Gastroesophageal sphincter (tissue), 4 donors: ENCODE measurements around the gene NGF. TPM values are rescaled to one million over a fixed set of nuclear protein-coding genes. Genes with fewer than 3 reads are reported as not detected.

ENCODE experiments used
- ATAC-seq: fragments of 150-250 bp; one replicate; pipeline ENCODE4 v1.9.1; 2016; ENCODE audit warnings: mild to moderate bottlenecking, moderate library complexity
- H3K27ac ChIP-seq, 4 donors: fragments of 200-600 bp; sonication (generic) in 3 of 4; 1 replicate in 3 of 4; 2 replicates in 1 of 4; pipeline ENCODE4 v1.5.1; 2016 to 2019
- H3K27me3 ChIP-seq: fragments of 200-600 bp; sonication (generic); one replicate; pipeline ENCODE4 v1.5.1; 2019
- H3K36me3 ChIP-seq, 2 donors: fragments of 200-600 bp; sonication (generic); one replicate each; pipeline ENCODE4 v1.5.1; 2019; ENCODE audit warnings: control low read depth in 1 of 2
- H3K4me1 ChIP-seq, 3 donors: fragments of 200-600 bp; sonication (generic); 1 replicate in 2 of 3; 2 replicates in 1 of 3; pipeline ENCODE4 v1.5.1; 2016 to 2019; ENCODE audit warnings: control low read depth in 2 of 3
- H3K4me3 ChIP-seq, 2 donors: fragments of 200-600 bp; sonication (generic); one replicate each; pipeline ENCODE4 v1.5.1; 2019; ENCODE audit warnings: mild to moderate bottlenecking in 1 of 2, moderate library complexity in 1 of 2
- H3K9me3 ChIP-seq, 3 donors: fragments of 200-600 bp; sonication (generic); one replicate each; pipeline ENCODE4 v1.5.1; 2017 to 2019; ENCODE audit warnings: control low read depth in 2 of 3
- CTCF ChIP-seq, 4 experiments: fragments of 200-600 bp in 2 of 4; fragments of 450-650 bp in 2 of 4; sonication (generic) in 1 of 4; IDR thresholded peaks; one replicate each; pipeline ENCODE4 v1.5.1; 2017 to 2019; ENCODE audit warnings: antibody characterized with exemption in 4 of 4, mild to moderate bottlenecking in 2 of 4, moderate library complexity in 2 of 4
- EP300 ChIP-seq: sonication (generic); formaldehyde crosslinking; IDR thresholded peaks from one replicate; pipeline ENCODE4 v1.6.1; 2017; ENCODE audit warnings: antibody characterized with exemption, mild to moderate bottlenecking
- POLR2A ChIP-seq, 2 donors: fragments of 450-650 bp; IDR thresholded peaks; one replicate each; pipeline ENCODE4 v1.6.1; 2017; ENCODE audit warnings: antibody characterized with exemption in 2 of 2, mild to moderate bottlenecking in 2 of 2, moderate library complexity in 1 of 2
- POLR2AphosphoS5 ChIP-seq: sonication (generic); formaldehyde crosslinking; IDR thresholded peaks from one replicate; pipeline ENCODE4 v1.6.1; 2017; ENCODE audit warnings: antibody characterized with exemption
- WGBS, 2 donors: methylation state at CpG; one replicate each; pipeline ENCODE4 v1.1.5; 2018; ENCODE audit warnings: low coverage in 1 of 2; 5-methylcytosine and 5-hydroxymethylcytosine counted together
- total RNA-seq, 4 donors: library from RNA; depleted of rRNA; stranded (reverse); fragments of >200 nt; gene quantifications; one replicate each; pipeline ENCODE4 v1.1.0, GENCODE V29; 2016

Gene NGF
- total RNA-seq, 4 donors from 2014 or later: 0.74 to 3.4 (median 2.1) TPM

GRCh38 chr1:115262886-115263285 lies 75.2 kb downstream of the NGF start:
- ATAC-seq: no peak
- no peaks in the 10 kb centered on the region for H3K27me3 ChIP-seq
- H3K4me1 ChIP-seq: peaks cover 0 to 14% (median 0%) of the 10 kb centered on the region in 3 donors
- H3K36me3 ChIP-seq: no peaks in the 10 kb centered on the region
- no peak overlapping the region for H3K27ac ChIP-seq
- no peak overlapping the region for H3K4me3 ChIP-seq
- TF ChIP-seq CTCF (IDR thresholded peaks at IDR 0.05) (no peak), POLR2A (IDR thresholded peaks at IDR 0.05) (no peak), EP300 (no peak), POLR2AphosphoS5 (no peak)
- peaks cover 0 to 17% (median 0%) of the 10 kb centered on the region in 3 donors for H3K9me3 ChIP-seq
- WGBS, 2 donors: 63 to 67% methylated on average over 3 to 4 of the region's 4 CpGs

GRCh38 chr1:115261496-115261895 lies 76.6 kb downstream of the NGF start:
- no peak overlapping the region for H3K27ac ChIP-seq
- H3K9me3 ChIP-seq: peaks cover 0 to 27% (median 0%) of the 10 kb centered on the region in 3 donors
- H3K4me3 ChIP-seq: no peak overlapping the region
- 8 to 17% methylated on average over 1 of the region's 1 CpG for WGBS, 2 donors
- H3K27me3 ChIP-seq: no peaks in the 10 kb centered on the region
- ATAC-seq: no peak
- H3K4me1 ChIP-seq: peaks cover 0 to 14% (median 0%) of the 10 kb centered on the region in 3 donors
- TF ChIP-seq POLR2A (IDR thresholded peaks at IDR 0.05) (no peak), POLR2AphosphoS5 (no peak), CTCF (IDR thresholded peaks at IDR 0.05) (no peak), EP300 (no peak)
- H3K36me3 ChIP-seq: no peaks in the 10 kb centered on the region

- Histone ChIP-seq H3K27me3 (no peaks in the 10 kb centered on the region), H3K4me3 (no peak overlapping the region), H3K9me3 (peaks cover 0 to 36% (median 0%) of the 10 kb centered on the region in 3 donors), H3K27ac (no peak overlapping the region), H3K36me3 (no peaks in the 10 kb centered on the region), H3K4me1 (peaks cover 0 to 14% (median 0%) of the 10 kb centered on the region in 3 donors)
- ATAC-seq: no peak
- WGBS, 2 donors: 45 to 82% methylated on average over 2 to 3 of the region's 3 CpGs
- no peak for TF ChIP-seq EP300
- no peak for TF ChIP-seq CTCF (IDR thresholded peaks at IDR 0.05)
- no peak for TF ChIP-seq POLR2AphosphoS5
- TF ChIP-seq POLR2A (IDR thresholded peaks at IDR 0.05): no peak
Observed at GRCh38 chr1:115258302-115258866, 79.7 kb downstream of the NGF start.

- Histone ChIP-seq H3K9me3 (peaks cover 0 to 36% (median 0%) of the 10 kb centered on the region in 3 donors), H3K4me3 (no peak overlapping the region), H3K27ac (no peak overlapping the region), H3K36me3 (no peaks in the 10 kb centered on the region), H3K4me1 (peaks cover 0 to 14% (median 0%) of the 10 kb centered on the region in 3 donors), H3K27me3 (no peaks in the 10 kb centered on the region)
- no peak for ATAC-seq
- TF ChIP-seq POLR2AphosphoS5: no peak
- TF ChIP-seq EP300: no peak
- no peak for TF ChIP-seq POLR2A (IDR thresholded peaks at IDR 0.05)
- TF ChIP-seq CTCF (IDR thresholded peaks at IDR 0.05): no peak
Observed at GRCh38 chr1:115257591-115257990, 80.5 kb downstream of the NGF start.

GRCh38 chr1:115255154-115255553 lies 82.9 kb downstream of the NGF start:
- H3K36me3 ChIP-seq: no peaks in the 10 kb centered on the region
- ATAC-seq: no peak
- no peak overlapping the region for H3K4me3 ChIP-seq
- H3K27ac ChIP-seq: no peak overlapping the region
- no peaks in the 10 kb centered on the region for H3K27me3 ChIP-seq
- H3K4me1 ChIP-seq: no peaks in the 10 kb centered on the region
- TF ChIP-seq POLR2AphosphoS5: no peak
- TF ChIP-seq CTCF (IDR thresholded peaks at IDR 0.05): no peak
- no peak for TF ChIP-seq POLR2A (IDR thresholded peaks at IDR 0.05)
- no peak for TF ChIP-seq EP300
- peaks cover 0 to 36% (median 0%) of the 10 kb centered on the region in 3 donors for H3K9me3 ChIP-seq
- WGBS, 2 donors: 100% methylated on average over 1 of the region's 1 CpG; no CpG with 5 or more reads in 1 of the 2 donors
